GM13976 (cell line): ENCODE data around the gene TRPV3.

ENCODE experiments used
- DNase-seq: peaks from one replicate; pipeline ENCODE4 v3.0.0; 2012; ENCODE audit warnings: low spot score
- CTCF ChIP-seq: IDR thresholded peaks from 2 replicates; pipeline ENCODE4 v1.5.1; 2012; ENCODE audit warnings: borderline replicate concordance, mild to moderate bottlenecking; ENCODE audit not compliant: insufficient read depth; ENCODE audit errors: extremely low read depth, missing control alignments, control extremely low read depth
- in situ Hi-C: fragments of 300-500 bp; cut with MboI; formaldehyde crosslinking; loops from one replicate; pipeline ENCODE4 v1.12.0; 2022; ENCODE audit warnings: low sequenced_read_pairs, mixed read lengths, inconsistent platforms; ENCODE audit not compliant: unreplicated experiment

TRPV3 gene

DNA sequence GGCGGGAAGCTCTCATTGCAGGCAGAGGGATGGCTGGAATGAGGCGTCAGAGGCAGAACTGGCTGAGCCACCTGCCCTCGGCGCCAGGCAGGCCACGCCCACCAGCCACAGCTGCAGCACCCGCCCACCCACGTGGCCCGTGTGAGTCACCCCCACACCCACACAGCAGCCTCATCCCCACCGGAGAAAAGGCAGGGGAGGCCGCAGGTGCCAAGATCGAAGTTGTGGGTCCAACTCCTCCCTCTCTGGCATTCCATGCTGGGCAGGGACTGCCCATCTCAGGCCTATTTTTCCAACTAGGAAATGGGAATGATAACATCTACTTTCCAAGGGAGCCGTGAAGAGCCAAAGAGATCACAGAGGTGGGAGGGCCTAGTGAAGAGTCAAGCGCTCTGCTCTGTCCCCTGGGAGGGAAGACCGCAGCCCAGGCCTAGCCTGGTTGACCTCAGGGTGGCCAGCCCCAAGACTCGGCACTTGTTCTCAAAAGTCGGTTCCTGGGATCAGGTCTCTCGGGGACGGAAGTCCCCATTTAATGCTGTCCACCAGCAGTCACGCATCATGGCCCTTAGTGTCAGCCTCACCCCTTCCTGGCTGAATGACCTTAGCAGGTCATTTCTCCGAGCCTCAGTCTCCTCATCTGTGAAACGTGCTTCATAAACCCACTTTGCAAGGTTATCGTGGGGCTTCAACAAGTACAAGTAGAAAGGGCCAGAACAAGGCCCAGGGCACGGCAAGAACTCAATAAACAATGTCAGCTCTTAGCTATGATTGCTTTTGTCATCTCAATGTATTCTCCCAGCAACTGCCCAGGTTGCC, at the start of gene TRPV3:
TRPV3 (minus strand) TSS at position 45 of the 816 bp plus-strand sequence. CDS start 2,962 bp downstream, outside the sequence.
- in situ Hi-C loops, result no loop called here
- peak; percentile 84 for DNase-seq

DNA sequence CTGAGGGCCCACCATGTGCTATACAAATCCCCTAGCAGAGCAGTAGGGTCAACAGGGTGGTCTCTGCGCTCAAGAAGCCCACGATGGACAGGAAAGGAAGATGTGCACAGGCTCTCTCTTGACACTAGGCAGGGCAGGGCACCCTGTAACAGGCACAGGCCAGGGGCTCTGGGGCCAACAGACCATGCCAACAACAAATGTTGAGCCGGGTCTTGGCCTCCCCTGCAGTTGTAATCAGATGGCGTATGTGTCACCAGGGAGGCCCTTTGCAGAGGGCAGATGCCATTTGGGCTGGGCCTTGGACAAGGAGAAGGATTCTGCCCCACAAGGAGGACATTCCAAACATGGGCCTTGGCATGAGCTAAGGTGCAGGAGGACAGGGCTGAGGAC, 46.3 kb upstream of the TRPV3 start:
- TF ChIP-seq CTCF, result no peak
- DNase-seq, result no peak
- in situ Hi-C loops, result no loop called here

More for the DNA sequence above, at the start of gene TRPV3:
- TF ChIP-seq CTCF, result no peak

DNA sequence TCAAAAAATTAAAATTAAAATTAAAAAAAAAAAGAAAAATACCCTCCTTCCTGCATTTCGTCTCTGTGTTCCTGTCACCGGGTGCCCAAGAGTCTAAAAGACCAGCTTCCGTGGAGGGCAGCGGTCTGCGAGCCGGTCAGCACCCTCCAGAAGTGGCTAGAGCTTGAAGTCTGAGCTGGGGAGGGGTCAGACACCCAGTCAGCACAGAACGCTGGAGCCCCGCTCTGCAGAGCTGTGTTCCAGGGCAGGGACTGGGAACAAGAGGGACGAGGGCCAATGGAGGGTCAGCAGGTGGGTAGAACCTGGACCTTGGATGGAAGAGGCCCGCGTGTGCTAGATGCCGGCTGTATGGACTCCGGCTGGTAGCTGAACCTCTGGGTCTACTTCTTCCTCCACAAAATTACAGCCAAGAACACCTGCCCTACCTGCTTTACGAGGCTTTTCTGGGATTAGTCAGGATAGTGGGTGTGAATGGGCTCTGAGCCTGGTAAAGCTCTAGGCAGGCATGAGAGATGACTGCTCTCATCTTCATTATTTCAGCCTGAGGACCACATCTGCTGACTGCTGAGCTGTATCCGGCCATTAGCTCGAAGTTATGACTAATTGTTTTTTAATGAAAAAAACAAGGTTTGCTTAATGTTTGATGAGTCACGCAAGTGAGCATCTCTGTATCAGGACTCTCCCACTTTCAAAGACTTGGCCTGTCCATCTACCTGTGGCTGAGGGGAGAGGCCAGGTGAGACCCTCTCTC, 45.7 kb upstream of the TRPV3 start:
- no peak for DNase-seq
- TF ChIP-seq CTCF, result no peak
- in situ Hi-C loops, result no loop called here

- in situ Hi-C loops, result no loop called here
Observed at GRCh38 chr17:3602499-3602898, 44.9 kb upstream of the TRPV3 start.

GRCh38 chr17:3600529-3601205, 43.1 kb upstream of the TRPV3 start:
- no peak for TF ChIP-seq CTCF
- in situ Hi-C loops, result no loop called here
- no peak for DNase-seq

More at GRCh38 chr17:3602499-3602898, 44.9 kb upstream of the TRPV3 start:
- DNase-seq, result peak; percentile 70
- TF ChIP-seq CTCF, result peak; percentile 27

GRCh38 chr17:3598078-3598477, 40.5 kb upstream of the TRPV3 start:
- TF ChIP-seq CTCF, result no peak
- no peak for DNase-seq
- in situ Hi-C loops, result no loop called here
